ENCODE measurements around the gene GATM.
A peak's percentile ranks its signal among the peaks of the same experiment; 100 is the strongest.

GATM gene, protein sequence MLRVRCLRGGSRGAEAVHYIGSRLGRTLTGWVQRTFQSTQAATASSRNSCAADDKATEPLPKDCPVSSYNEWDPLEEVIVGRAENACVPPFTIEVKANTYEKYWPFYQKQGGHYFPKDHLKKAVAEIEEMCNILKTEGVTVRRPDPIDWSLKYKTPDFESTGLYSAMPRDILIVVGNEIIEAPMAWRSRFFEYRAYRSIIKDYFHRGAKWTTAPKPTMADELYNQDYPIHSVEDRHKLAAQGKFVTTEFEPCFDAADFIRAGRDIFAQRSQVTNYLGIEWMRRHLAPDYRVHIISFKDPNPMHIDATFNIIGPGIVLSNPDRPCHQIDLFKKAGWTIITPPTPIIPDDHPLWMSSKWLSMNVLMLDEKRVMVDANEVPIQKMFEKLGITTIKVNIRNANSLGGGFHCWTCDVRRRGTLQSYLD

DNA sequence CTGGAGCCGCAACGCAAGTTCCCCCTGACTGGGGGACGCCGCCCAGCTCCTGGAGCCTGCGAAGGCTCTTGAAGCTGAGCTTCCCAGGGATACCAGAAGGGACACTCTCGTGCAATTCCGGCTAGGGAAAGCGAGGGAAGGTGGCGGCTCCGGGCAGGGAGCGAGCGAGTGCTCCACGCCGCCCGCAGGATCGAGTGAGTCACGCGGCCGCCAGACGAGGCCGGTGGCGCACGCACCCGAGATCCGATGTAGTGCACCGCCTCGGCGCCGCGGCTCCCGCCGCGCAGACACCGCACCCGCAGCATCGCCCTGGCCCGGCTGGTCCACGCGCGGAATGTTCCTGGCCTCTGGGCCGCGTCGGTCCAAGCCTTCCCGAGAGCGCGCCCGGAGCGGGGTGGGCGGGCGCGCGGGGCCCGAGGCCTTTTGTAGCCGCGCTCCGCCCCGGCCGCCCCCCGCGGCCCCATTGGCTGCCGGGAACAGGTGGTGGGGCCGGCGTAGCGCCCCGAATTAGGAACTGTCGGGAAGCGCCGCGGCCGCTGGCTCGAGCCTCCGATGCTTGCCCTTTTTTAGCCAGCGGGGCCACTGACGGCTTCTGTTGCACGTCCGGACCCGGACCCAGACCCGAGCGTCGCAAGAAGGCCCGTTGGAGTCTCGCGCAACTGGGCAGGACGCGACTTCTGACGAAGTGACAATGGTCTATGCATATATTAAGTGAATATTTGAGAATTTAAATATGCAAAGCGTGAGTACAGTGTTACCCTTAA lies at the start of gene GATM:
TSS of gene GATM (minus strand) at position 396 of the 764 bp plus-strand sequence. CDS start at position 305, 91 bp downstream.
- DNase-seq (ENCODE audit: low read depth): peak; percentile 62

DNA sequence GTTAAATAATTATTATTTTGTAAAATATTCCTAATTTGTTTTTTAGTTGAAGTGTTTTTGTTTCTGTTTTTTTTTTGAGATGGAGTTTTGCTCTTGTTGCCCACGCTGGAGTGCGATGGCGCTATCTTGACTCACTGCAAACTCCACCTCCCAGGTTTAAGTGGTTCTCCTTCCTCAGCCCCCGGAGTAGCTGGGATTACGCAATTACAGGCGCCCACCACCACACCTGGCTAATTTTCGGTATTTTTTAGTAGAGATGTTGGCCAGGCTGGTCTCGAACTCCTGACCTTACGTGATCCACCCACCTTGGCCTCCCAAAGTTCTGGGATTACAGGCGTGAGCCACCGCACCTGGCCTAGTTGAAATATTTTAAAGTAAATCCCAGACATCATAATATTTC lies 48.7 kb upstream of the GATM start:
- DNase-seq (ENCODE audit: low read depth): no peak

DNA sequence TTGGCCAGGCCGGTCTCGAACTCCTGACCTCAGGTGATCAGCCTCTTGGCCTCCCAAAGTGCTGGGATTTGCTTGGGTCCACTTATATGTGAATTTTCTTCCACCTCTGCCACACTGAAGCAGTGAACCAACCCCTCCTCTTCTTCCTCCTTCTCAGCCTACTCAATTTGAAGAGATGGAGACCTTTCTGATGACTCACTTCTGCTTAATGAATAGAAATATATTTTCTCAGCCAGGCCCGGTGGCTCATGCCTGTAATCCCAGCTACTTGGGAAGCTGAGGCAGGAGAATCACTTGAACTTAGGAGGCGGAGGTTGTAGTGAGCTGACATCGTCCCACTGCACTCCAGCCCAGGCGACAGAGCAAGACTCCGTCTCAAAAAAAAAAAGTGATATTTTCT lies 46.8 kb upstream of the GATM start:
- DNase-seq (ENCODE audit: low read depth): no peak

DNA sequence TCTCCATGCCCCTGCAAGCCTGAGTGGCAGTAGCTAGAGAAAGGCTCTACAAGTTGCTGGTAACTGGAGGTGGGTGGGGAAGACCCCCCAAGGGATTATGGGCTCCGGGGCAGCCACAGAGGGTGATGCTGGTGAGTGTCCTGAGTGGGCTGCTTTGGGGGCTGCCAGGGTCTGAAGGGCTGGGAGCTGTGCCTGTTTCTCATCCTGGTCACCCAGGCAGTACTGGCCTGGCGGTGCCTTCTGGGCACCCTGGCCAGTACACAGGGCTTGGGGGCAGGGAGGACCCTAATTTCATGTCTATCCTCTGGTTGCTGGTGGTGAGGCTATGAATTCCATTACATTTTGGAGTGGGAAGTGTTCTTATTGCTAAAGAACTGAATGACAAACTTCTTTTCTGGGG lies 46.1 kb upstream of the GATM start:
- DNase-seq (ENCODE audit: low read depth): no peak

DNA sequence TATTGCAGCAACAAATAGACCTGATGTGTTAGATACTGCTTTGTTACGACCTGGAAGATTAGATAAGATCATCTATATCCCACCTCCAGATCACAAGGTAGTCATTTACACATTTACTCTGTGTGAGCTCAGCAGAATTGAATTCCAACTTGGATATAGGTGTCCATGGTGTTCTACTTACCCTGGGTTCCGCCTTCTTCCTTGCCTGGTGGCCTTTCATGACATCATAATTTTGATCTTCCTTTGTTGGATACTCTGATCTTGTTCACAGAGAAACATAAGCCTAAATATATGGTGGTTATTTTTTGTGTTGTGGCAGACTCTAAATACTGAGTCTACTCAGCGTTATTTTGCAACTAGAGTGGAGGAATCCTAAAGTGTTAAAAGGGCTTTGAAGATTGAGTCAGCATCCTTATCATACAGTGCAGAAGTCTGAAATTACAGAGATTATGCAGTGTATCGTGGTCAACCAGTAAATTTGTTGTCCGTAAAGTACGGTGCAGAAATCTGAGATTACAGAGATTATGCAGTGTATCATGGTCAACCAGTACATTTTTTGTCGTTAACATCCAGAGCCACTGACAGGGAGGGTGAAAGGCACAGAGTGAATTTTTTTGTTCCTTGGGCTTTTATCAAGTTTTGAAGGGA lies 39.1 kb upstream of the GATM start:
- no peak for DNase-seq (ENCODE audit: low read depth)

DNA sequence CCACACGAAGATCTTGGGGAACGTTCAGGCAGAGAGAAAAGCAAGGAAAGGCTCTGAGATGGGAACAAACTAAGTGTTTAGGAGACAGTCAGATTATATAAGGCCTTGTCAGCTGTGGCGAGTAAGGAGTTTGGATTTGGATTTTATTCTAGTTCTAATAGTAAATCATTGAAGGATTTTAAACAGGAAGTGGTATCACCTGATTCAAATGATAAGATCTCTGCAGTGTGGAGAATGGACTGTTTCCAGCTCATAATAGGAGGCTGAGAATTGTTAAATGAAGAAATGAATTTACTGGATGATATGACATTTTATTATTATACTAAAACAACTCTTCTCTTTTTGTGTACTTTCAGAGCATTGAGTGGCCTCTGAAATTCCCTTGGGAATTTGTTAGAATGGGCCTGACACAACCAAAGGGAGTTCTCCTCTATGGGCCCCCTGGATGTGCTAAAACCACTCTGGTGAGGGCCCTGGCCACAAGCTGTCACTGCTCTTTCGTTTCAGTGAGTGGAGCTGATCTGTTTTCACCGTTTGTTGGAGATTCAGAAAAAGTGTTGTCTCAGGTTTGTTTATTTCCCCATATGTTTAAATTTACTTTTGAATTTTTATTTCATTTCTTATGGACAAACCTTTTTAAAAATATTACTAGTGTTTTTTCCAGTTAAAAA lies 36.0 kb upstream of the GATM start:
- DNase-seq (ENCODE audit: low read depth): no peak

DNA sequence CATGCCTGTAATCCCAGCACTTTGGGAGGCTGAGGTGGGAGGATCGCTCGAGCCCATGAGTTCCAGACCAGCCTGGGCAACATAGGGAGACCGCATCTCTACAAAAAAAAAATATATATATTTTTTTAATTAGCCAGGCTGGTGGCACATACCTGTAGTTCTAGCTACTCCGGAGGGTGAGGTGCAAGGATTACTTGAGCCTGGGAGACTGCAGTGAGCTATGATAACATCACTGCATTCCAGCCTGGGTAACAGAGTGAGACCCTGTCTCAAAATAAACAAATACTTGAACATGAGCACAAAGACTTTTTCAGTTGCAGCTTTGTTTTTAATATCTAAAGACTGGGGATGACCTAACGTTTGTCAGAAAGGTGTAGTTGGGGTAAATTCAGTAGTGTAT lies 31.3 kb upstream of the GATM start:
- no peak for DNase-seq (ENCODE audit: low read depth)

DNA sequence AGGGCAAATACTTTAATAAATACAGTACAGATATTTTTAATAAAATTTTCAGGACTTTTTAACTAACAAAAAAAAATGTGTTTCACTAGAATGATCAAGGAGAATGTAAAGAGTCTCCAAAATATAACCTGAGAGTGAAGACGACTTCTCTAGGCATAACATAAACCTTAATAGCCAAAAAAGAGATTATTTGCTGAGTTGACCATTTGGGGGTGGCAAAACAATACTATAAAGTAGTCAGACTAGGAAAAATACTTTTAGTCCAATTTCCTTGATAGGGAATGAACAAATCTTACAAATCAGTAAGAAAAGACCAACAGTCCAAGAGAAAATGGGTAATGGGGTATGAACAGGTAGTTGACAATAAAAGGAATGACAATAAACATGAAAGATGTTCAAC lies 29.4 kb upstream of the GATM start:
- DNase-seq (ENCODE audit: low read depth): no peak

DNA sequence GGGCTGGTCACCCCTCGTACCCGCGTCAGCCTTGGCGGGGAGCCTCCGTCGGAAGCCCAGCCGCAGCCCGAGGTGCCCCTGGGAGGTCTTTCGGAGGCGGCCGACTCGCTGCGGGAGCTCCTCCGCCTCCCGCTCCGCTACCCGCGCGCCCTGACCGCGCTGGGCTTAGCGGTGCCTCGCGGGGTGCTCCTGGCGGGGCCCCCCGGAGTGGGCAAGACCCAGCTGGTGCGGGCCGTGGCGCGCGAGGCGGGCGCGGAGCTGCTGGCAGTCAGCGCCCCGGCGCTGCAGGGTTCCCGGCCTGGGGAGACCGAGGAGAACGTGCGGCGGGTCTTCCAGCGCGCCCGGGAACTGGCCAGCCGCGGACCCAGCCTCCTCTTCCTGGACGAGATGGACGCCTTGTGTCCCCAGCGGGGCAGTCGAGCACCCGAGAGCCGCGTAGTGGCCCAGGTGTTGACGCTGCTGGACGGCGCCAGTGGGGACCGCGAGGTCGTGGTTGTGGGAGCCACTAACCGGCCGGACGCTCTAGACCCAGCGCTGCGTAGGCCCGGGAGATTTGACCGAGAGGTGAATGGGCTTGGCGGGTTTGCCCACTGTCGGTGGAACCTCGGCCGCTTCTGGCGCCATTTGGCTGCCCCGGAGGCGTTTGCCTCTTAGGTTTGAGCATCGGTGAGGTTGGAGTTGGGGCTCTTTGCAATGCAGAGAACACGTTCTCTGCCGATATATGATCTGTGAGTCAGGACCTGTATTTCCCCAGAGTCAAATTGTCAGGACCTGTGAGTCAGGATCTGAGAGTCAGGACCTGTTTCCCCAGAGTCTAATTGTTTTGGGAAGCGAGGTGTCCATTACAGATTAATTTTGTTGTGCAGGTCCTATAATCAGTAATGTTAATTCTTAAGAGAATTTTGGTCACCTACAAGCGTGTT lies 24.9 kb upstream of the GATM start:
- peak; percentile 56 for DNase-seq (ENCODE audit: low read depth)

DNA sequence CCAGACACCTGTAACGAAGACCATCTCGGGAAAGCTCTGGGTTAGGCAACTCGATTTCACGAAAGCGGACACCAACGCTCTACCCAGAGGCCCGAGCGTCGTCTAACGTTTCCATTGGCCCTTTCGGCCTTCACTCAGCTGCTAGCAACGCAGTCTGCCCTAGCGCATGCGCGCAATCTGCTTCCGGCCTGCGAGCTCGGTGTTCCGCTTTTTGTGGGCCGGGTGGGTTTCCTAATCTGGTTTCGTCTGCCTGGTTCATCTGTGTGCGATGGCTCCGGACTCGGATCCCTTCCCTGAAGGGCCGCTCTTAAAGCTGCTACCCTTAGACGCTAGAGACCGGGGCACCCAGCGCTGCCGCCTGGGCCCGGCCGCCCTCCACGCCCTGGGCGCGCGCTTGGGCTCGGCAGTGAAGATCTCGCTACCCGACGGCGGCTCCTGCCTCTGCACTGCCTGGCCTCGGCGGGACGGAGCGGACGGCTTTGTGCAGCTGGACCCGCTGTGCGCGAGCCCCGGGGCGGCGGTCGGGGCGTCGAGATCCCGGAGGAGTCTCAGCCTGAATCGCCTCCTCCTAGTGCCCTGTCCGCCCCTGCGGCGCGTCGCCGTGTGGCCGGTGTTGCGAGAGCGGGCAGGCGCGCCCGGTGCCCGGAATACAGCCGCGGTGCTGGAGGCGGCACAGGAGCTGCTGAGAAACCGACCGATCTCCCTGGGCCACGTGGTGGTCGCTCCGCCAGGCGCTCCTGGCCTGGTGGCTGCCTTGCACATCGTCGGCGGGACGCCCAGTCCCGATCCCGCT lies 24.0 kb upstream of the GATM start:
- peak; percentile 96 for DNase-seq (ENCODE audit: low read depth)

DNA sequence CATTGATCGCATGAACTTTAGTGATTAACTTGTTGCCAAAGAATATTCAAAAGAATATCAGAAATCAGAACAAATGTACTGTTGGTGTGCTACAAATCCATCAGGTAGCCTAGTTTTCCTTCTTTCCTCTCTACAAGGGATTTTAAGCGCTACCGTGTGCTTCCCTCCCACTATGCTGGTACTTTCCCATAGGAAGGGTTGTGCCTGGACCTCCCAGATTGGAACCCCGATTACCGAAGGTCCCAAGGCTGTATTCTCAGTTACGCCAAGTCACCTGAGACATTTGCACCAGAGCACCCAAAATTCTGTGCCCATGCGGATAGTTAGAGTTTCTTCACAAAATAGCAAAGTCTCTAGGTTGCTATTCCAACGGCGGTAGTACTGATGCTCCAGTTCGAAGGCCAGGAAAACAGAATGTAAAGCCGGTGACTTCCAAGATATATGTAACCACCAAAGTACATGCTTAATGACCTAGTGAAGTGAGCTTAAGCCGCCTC lies 23.4 kb upstream of the GATM start:
- no peak for DNase-seq (ENCODE audit: low read depth)

DNA sequence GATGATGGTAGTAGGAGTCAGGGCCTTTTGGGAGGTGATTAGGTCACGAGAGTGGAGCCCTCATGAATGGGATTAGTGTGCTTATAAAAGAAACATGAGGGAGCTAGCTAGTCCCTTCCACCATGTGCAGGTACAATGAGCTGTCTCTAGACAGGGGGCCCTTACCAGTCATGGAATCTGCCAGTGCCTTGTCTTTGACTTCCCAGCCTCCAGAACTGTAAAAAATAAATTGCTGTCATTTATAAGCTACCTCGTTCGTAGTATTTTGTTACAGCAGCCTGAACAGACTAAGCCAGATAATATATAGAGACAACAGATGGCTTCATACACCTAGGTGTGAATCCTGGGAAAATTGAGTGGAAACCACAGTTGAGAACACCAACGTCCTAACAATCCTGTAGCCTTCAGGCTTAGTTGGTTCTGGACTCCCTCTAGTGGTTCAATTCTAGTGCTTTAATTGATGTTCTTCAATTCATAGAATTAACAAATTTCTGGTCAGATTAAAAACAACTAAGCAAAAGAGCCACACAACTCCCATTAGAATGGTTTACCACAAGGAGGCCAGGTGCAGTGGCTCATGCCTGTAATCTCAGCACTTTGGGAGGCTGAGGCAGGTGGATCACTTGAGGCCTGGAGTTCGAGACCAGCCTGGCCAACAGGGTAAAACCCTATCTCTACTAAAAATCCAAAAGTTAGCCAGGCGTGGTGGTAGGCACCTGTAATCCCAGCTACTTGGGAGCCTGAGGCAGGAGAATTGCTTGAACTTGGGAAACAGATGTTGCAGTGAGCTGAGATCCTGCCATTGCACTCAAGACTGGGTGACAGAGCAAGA lies 21.3 kb upstream of the GATM start:
- no peak for DNase-seq (ENCODE audit: low read depth)

DNA sequence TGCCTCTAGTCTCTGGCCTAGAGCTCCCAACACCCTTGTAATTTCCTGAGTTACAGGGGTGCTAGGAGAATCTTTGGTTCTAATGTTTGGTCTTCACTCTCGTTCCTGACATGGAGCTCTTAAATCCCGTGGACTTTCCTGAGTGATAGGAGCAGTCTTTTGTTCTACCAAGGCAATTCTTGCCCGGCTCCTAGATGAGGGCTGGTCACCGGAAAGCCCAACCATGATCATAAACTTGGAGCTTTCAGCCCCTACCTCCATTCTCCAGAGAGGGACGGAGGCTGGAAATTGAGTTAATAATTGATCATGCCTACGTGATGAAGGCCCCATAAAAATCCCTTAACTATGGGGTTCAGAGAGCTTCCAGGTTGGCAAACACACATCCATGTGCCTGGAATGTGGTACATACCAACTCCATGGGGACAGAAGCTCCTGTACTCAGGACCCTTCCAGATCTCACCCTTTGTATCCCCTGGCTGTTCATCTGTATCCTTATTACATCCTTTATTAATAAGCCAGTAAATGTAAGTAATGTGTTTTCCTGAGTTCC lies 18.8 kb upstream of the GATM start:
- no peak for DNase-seq (ENCODE audit: low read depth)

DNA sequence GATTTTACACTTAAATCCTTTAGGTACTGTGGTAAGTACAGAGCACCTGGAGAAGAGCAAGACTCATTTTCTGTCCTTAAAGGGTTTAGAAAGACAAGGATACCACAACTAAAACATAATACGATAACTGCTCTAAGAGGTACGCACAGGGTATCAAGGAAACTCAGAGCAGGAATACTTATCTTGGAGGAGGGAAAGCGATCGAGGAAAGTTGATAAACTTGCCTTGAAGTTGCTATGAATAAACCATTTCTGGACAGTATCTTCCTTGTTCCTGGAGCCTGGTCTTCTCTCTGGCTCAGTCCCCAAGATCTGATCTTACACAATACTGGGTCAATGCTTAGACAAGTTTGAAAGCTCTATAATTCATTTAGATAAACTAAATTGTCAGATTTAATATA lies 17.6 kb upstream of the GATM start:
- no peak for DNase-seq (ENCODE audit: low read depth)

DNA sequence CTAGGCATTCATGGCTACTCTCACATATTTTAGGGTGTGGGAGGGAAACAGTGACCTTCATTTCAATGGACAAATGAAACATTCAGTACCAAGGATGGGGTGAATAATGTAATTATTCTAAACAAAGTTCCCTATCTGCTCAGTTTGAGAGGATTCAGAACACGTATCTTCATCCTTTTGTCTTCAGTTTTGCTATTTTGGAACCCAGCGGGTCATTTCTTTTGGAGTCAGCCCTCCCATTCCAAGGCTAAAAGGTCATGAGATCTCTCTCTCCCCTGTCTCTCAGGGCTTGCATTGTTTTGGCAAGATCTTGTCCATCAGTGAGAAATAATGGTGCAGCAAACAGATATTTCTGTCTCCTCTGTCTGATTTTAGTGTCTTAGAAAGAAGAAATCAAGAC lies 16.3 kb upstream of the GATM start:
- DNase-seq (ENCODE audit: low read depth): no peak

DNA sequence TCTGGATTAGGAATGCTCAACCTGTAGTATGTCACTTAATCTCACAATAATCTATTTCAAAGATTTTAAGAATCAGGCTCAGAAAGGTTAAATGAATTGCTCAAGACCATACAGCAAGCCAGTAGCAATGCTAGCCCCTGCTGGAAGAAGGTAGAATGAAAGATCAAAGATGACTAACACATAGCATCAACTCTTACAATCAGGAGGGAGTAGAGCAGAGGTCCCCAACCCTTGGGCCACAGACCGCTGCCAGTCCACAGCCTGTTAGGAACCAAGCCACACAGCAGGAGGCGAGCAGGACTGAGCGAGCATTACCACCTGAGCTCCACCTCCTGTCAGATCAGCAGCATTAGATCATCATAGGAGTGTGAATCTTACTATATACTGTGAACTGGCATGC lies 15.5 kb upstream of the GATM start:
- DNase-seq (ENCODE audit: low read depth): no peak

DNA sequence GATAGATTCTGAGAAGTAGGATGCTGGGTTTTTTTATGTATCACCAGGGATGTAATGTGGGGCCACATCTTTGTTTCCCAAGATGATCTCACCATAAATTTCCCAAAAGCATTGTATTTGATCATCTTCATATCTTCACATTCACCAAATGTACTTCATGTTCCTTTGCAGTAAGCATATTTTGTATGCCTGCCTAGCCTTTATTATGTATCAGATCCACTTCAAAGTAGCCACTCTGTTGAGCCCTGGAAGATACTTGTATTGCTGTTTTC lies 14.2 kb upstream of the GATM start:
- DNase-seq (ENCODE audit: low read depth): no peak

DNA sequence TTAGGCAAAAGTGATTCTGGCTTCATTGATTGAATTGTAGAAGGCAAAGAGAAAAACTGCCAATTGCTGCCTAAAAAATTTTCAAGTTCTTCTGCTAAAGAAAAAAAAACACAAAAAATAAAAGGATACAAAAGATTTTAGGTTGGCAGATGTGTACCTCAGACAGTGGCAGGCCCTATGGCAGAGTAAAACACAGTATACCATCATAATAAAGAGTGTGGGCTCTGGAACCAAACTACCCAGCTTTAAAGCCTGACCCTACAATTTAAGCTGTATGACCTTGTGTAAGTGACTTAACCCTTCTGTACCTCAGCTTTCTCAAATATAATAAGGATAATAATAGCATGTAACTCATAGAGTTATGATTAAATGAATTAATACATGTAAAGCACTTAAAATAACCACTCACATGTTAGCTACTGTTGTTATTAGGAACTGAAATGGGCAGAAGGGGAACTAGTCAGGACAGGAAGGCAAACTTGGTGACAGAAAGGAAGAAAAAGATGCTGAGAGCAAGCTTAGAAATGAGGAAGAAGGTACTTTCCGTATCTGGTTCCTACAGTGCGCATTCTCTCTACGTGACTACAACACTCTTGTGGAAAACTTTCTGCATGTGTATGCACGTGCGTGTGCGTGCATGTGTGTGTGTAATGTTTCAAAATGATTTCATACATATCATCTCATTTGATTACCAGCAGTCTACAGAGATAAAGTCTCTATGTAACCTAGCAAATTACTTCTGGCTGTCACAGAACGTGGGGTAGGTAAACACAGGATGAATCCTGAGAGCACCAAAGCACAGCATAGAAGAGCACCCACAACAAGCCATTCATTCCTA lies 13.6 kb upstream of the GATM start:
- DNase-seq (ENCODE audit: low read depth): no peak
